SK-N-DZ (cell line): ENCODE data around the gene SPDYE4.

ENCODE experiments used
- DNase-seq: peaks from one replicate; pipeline ENCODE4 v3.0.0-alpha.2; 2015; ENCODE audit warnings: low spot score

Gene SPDYE4

DNA sequence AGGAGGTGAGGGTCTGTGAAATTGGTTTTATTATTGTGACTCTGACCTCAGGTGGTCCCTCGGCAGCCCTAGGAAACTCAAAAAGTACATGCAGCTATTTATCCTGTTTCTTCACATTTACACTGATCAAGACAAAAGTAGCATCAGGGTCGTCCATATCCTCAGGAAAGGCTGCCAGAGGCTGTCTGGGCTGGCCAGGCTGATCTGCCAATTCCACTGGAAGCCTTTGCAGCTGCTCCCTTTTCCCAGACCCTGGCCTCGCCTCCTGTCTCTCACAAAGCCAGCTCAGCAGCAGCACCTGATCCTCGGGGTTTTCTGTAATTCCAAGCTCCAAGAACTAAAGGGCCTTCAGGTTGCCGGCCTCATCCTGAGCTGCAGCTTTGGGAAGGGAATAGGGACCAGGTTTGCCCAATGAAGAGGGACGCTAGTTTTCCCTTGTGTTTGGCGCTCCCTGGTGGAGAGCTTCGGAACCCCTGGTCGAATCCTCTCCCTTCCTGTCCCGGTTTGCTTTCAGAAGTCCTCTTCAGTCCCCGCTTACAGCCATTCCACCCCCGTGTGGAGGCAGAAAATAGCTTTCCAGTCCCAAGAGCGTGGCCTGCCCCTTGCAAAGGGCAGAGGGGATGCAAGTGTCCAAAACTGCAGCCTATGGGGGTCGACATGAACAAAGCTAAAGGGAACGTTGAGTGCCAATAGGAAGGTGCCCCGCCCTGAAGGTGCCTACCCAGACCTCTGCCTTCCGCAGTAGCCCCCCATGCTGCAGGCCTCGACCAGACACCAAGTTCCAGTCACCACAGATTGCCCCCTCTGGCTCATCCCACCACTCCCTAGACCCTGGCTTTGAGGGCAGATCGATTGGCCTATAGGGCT is 27.4 kb upstream of the SPDYE4 start:
- DNase-seq, result peak; percentile 46

DNA sequence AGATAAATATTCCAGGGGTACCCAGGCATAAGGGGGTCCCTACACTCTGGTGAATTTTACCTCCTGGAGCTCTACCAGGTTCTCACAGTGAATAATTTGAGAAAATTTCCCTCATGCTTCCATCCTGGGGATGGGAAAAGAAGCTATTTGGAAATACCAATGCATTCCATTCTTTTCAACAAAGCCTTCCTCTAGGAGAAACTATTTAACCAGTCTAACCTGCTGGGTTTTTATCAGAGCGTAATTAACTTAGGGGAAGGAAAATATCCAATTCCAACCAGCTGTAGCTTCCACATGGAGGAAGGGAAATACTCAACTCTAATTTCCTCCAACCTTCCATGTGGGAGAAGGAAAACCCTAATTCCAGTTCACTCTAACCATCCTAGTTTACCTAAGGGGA is 23.8 kb upstream of the SPDYE4 start:
- DNase-seq, result no peak

DNA sequence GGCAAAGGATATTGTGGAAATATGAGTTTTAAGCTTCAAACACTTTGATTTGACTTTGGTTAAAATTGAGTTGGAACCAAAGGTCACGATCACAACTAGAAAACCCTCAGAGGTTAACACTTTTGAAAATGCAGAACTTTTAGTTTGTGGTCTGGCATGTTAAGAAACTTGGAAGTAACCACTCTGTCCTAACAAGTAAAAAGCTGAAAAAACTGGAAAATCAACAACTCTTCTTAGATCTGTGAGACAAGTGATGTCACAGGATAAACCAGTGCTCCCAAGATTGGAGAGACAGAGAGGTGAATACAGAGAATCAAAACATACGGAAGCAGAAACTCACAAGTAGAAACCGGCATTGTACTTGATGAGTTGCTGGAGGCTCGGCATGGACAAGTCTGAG is 23.4 kb upstream of the SPDYE4 start:
- no peak for DNase-seq

DNA sequence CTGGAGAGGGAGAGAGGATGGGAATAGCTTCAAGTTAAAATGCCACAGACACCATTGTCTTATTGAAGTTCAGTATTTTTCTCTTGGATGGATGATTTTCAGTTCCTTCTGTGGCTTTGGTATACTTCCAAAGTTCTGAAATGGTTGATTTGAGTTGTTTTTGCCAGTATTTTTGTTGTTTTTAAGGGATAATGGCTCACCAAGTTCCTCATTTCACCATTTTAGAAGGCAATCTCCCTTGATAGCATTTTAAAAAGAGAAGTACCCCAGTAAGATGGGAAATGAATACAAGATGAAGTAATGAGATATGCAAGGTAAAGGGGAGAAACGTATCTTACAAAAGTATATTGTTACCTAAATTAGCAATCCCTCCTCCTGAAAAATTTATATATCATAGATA is 18.5 kb upstream of the SPDYE4 start:
- no peak for DNase-seq

- no peak for DNase-seq
Measured at GRCh38 chr17:8776248-8776647, 17.9 kb upstream of the SPDYE4 start.

GRCh38 chr17:8766731-8767130 is 8.4 kb upstream of the SPDYE4 start:
- no peak for DNase-seq

DNA sequence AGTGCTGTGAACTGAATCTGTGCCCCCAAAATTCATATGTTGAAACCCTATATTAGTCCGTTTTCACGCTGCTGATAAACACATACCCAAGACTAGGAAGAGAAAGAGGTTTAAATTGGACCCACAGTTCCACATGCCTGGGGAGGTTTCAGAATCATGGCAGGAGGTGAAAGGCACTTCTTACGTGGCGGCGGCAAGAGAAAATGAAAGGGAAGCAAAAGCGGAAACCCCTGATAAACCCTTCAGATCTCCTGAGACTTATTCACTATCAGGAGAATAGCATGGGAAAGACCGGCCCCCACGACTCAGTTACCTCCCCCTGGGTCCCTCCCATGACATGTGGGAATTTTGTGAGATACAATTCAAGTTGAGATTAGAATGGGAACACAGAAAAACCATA is 3.7 kb upstream of the SPDYE4 start:
- no peak for DNase-seq

DNA sequence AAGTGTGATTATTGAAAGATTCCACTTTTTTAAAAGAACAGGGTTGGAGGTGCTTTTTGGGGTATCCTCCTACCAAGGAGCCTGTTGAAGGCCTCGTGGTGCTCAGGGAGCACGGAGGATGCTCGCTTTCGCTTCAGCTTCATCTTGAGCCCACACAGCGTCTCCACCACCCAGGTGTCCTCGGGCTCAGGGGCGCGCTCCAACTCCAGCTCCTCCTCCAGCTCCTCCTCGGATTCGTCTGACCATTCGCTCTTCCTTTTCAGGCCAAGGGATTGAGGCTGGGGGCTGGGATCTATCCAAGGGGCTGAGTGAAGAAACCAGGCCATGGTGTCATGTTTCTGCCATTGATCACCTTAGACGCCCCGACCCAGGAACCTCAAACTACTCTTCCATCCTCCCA is 1.2 kb downstream of the SPDYE4 start:
- no peak for DNase-seq

- no peak for DNase-seq
Measured at GRCh38 chr17:8755590-8756255, 2.6 kb downstream of the SPDYE4 start.

DNA sequence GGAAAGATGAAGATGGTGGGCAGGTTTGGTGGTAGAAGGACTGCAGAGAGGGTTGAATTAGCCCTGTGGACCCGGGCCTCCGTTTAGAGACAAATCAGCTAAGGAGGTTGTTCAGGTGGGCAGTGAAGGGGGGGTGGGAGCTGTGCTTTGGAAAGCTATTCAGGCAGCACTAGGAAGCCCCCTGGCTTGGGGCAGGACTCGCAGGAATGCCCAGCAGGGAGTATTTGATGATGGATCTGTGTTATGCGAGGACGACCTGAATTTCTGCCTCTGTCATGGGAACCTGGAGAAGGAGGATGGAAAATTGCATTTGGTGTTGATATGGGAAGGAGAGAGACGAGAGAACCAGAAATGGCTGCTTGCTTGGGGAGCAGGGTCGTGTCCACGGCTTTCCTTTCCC is 3.5 kb downstream of the SPDYE4 start:
- DNase-seq, result no peak

DNA sequence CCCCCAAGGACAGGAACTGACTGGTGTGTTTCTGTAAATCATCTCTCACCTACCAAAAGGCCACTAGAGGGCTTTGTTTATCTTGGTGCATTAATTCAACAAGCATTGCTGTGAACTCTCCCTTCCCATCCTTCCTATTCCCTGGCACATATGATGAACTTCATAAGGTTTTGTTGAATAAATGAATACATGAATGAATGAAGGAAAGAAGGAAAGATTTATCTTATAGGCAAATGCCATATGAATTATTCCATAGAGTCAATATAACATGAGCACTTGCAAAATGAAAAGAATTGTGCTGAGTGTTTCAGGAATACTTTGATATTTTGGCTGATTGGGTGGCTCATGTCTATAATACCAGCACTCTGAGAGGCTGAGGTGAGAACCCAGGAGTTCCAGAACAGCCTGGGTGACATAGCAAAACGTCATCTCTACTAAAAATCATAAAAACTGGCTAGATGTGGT is 4.3 kb downstream of the SPDYE4 start:
- DNase-seq, result no peak

GRCh38 chr17:8753136-8753975 is 5.0 kb downstream of the SPDYE4 start:
- no peak for DNase-seq

DNA sequence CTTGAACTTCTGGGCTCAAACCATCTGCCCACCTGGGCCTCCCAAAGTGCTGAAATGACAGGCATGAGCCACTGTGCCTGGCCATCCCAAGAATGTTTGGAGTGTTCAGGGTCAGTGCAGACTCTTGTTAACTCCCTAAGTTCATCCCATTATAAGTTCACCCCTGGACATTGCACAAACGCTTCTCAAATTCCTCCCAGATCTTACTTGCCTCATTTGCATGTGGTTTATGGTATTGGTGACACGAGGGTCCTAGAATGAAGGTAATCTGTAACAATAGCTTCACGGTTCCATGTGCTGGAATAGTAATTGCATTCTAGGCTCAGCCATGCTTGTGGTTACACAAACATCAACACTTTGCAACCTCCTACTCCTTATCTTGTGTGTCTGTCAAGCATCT is 8.7 kb downstream of the SPDYE4 start:
- no peak for DNase-seq

DNA sequence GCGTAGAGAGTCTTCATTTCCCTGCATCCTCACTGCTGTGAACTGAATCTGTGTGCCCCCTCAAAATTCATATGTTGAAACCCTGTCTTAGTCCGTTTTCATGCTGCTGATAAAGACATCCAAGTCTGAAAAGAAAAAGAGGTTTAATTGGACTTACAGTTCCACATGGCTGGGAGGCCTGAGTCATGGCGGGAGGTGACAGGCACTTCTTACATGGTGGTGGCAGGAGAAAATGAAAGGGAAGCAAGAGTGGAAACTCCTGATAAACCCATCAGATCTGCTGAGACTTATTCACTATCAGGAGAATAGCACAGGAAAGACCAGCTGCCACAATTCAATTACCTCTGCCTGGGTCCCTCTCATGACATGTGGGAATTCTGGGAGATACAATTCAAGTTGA is 10.6 kb downstream of the SPDYE4 start:
- DNase-seq, result no peak

DNA sequence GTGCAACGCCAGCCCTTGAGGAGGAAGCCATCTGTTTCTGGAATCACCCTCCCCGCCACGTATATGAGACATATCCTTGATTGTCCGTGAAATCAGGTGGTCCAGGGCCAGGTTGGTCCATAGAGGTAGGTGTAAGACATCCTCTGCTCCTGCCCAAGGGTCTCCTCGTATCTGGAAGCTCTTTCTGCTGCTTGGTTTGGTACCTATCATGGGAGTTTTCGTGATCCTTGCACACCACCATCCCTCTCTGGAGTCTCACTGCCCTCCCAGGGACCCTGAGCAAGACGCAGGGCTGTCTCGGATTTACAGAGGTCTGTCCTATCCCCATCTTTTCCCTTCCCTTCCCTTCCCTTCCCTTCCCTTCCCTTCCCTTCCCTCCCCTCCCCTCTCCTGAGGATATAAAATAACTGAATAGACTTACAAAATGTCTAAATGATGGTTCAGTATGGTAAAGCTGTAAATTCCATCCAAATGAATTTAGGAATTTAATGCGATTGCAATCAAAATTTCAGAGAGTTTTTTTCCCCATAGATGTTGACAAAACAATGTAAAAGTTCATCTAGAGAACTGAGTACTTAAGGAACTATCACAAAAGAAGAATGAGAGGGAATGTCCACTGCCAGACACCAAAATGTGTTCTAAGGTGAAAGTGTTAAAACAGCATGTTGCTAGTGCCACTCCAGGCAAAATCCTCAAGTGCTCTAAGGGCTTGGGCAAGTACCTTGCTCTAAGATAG is 11.7 kb downstream of the SPDYE4 start:
- no peak for DNase-seq

DNA sequence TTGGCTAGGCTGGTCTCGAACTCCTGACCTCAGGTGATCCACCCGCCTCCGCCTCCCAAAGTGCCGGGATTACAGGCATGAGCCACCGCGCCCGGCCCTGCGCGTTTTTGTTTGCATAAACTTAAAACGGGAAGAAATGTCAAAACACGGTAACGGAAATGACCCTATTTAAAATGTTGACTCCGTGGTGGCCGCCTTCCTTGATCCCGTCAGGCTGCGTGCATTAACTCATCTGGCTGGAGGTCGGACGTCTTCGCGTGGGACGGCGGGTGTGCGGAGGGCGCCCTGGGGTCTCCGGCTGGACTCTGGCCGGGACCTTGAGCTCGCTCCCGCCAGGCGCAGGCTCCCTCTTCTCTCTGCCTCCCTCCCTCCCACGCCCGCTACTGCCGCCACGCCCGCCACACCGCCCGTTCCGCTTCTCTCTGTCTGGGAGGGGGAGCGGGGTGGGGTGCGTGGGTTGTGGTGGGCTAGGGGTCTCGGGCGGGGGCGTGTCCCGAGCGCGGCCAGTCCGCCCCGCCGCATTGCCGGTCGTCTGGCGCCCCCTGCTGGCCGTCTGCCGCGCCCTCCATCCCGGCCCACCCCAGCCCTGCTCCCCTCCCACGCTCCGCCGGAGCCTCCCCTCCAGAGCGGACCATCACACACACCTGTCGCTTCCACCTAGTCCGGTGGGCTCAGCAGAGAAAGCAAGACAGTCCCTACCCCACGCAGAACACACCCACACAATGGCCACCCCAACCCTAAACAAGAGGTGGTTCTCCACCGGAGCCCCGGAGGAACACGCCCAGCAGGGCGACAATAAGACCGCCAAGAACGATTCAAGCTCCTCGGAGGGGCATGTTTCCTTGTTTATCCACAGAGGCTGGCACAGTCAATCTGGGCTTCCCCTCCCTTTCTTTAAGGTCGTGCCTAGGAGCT is 12.5 kb downstream of the SPDYE4 start:
- peak; percentile 53 for DNase-seq

DNA sequence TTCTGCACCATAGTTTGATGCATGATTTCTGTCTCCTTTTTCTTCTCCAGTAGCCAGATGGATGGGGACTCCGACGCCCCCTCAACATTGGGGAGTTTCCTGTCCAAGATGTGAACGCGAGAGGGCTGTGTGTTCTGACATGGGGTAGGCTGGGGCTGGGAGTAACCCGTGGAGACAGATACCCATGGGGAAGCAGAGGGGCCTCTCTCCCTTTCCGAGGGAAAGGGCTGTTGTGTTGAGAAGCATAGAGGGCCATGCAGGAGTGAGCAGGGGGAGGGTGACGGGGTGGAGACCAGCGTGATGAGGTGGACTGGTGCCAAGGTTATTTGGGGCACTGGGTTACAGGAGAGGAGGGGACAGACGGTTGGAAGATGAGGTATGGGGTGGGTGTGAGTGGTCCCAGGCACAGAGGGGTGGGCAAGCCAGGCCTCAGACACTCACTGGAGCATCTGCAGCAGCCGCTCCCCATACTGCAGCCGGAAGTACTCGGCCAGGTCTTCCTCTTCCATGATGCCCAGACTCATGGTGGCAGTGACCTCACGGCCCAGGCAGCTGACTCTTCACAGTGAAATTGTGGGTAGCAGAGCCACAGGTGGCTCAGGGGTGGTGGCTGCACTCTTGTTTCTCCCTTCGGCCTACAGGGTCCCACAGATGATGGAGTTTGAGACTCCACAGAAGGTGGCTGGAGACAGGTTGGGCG is 14.1 kb downstream of the SPDYE4 start:
- DNase-seq, result no peak

GRCh38 chr17:8742819-8743218 is 15.5 kb downstream of the SPDYE4 start:
- DNase-seq, result no peak

GRCh38 chr17:8742274-8742673 is 16.1 kb downstream of the SPDYE4 start:
- DNase-seq, result no peak

GRCh38 chr17:8741771-8742170 is 16.6 kb downstream of the SPDYE4 start:
- no peak for DNase-seq
